Caco-2 (cell line): Measurements from ENCODE around the gene REX1BD. TPM values are rescaled to one million over a fixed set of nuclear protein-coding genes. Genes with fewer than 3 reads are reported as not detected.

ENCODE experiments used
- BruUV-seq: library from RNA; stranded (reverse); fragments of 400-500 nt; replicated peaks from 2 replicates; lab custom pipeline; 2021; lab: Mats Ljungman, UMichigan
- CTCF ChIA-PET: fragments of 300-600 bp; sonication (Branson Sonifier 250); formaldehyde crosslinking; loops from one replicate; lab custom pipeline; 2022; ENCODE audit warnings: antibody characterized with exemption; lab: Charles Lee
- POLR2A ChIA-PET: fragments of 300-600 bp; sonication (Branson Sonifier 250); formaldehyde crosslinking; loops from one replicate; lab custom pipeline; 2022; ENCODE audit warnings: antibody characterized with exemption; lab: Charles Lee
- DNase-seq, 2 experiments: peaks; one replicate each; pipeline versions ENCODE4 v3.0.0 to v3.0.0-alpha.2; 2020 to 2022
- H3K27me3 ChIP-seq: replicated peaks from 2 replicates; pipeline ENCODE4 v1.6.0; 2011; ENCODE audit warnings: low read length; ENCODE audit not compliant: control insufficient read depth, insufficient read depth
- H3K36me3 ChIP-seq: 2 replicates; pipeline ENCODE4 v1.5.1; 2011; ENCODE audit warnings: low read length; ENCODE audit not compliant: control insufficient read depth, insufficient read depth
- H3K4me1 ChIP-seq: fragments of 250-450 bp; sonication (Bioruptor Pico); 2 replicates; pipeline ENCODE4 v1.5.1; 2020; ENCODE audit warnings: mild to moderate bottlenecking
- H3K4me3 ChIP-seq: 2 replicates; pipeline ENCODE4 v1.5.1; 2011; ENCODE audit warnings: low read depth, mild to moderate bottlenecking, control low read depth, low read length
- H3K9me3 ChIP-seq: fragments of 250-450 bp; sonication (Bioruptor Pico); 2 replicates; pipeline ENCODE4 v1.5.1; 2020; ENCODE audit warnings: mild to moderate bottlenecking, moderate library complexity
- H3K27ac Mint-ChIP-seq: one replicate; pipeline ENCODE4 v1.8.0; 2022; ENCODE audit warnings: mixed read lengths; ENCODE audit not compliant: unreplicated experiment
- H3K27me3 Mint-ChIP-seq: one replicate; pipeline ENCODE4 v1.8.0; 2022; ENCODE audit warnings: mixed read lengths; ENCODE audit not compliant: insufficient read depth, unreplicated experiment
- H3K36me3 Mint-ChIP-seq: one replicate; pipeline ENCODE4 v1.8.0; 2022; ENCODE audit warnings: mild to moderate bottlenecking, mixed read lengths; ENCODE audit not compliant: insufficient read depth, unreplicated experiment
- H3K4me1 Mint-ChIP-seq: one replicate; pipeline ENCODE4 v1.8.0; 2022; ENCODE audit warnings: low read depth, mixed read lengths; ENCODE audit not compliant: unreplicated experiment
- H3K4me3 Mint-ChIP-seq: one replicate; pipeline ENCODE4 v1.8.0; 2022; ENCODE audit warnings: mild to moderate bottlenecking, moderate library complexity, mixed read lengths; ENCODE audit not compliant: unreplicated experiment
- H3K9me3 Mint-ChIP-seq: one replicate; pipeline ENCODE4 v1.8.0; 2022; ENCODE audit warnings: mixed read lengths; ENCODE audit not compliant: unreplicated experiment
- intact Hi-C: fragments of 100-400 bp; cut with micrococcal nuclease; formaldehyde crosslinking; loops from one replicate; pipeline ENCODE4 v1.10.0; 2022; ENCODE audit not compliant: unreplicated experiment
- total RNA-seq: library from RNA; stranded (reverse); gene quantifications from 2 replicates; pipeline ENCODE4 v1.2.3, GENCODE V29; 2022
- TF ChIP-seq, protein P1 (sequence below), 2 experiments: fragments of 200-600 bp in 1 of 2; IDR thresholded peaks; 1 replicate in 1 of 2; 2 replicates in 1 of 2; pipeline versions ENCODE4 v1.5.1 to v1.8.0; 2011 to 2022; ENCODE audit warnings: antibody characterized with exemption in 1 of 2, control low read depth in 1 of 2, inconsistent platforms in 1 of 2, low read depth in 1 of 2, low read length in 1 of 2, mild to moderate bottlenecking in 1 of 2, moderate library complexity in 1 of 2; ENCODE audit not compliant: insufficient read depth in 1 of 2, severe bottlenecking in 1 of 2, unreplicated experiment in 1 of 2

Gene REX1BD
- total RNA-seq, 1 experiment from 2014 or later: 48.3 TPM

GRCh38 chr19:18558604-18559003, 30.0 kb upstream of the REX1BD start:
- Mint-ChIP-seq H3K9me3 (no peaks in the 10 kb centered on the region), H3K4me3 (peak overlapping the region; percentile 70), H3K27ac (peak overlapping the region; percentile 60), H3K4me1 (no peaks in the 10 kb centered on the region), H3K36me3 (peaks cover 6% of the 10 kb centered on the region), H3K27me3 (no peaks in the 10 kb centered on the region)
- TF ChIP-seq, protein P1, sequence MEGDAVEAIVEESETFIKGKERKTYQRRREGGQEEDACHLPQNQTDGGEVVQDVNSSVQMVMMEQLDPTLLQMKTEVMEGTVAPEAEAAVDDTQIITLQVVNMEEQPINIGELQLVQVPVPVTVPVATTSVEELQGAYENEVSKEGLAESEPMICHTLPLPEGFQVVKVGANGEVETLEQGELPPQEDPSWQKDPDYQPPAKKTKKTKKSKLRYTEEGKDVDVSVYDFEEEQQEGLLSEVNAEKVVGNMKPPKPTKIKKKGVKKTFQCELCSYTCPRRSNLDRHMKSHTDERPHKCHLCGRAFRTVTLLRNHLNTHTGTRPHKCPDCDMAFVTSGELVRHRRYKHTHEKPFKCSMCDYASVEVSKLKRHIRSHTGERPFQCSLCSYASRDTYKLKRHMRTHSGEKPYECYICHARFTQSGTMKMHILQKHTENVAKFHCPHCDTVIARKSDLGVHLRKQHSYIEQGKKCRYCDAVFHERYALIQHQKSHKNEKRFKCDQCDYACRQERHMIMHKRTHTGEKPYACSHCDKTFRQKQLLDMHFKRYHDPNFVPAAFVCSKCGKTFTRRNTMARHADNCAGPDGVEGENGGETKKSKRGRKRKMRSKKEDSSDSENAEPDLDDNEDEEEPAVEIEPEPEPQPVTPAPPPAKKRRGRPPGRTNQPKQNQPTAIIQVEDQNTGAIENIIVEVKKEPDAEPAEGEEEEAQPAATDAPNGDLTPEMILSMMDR (IDR thresholded peaks at IDR 0.05; ENCODE audit: insufficient read depth in 1 of 2, low read depth in 1 of 2, low read length in 1 of 2, severe bottlenecking in 1 of 2, unreplicated experiment in 1 of 2): no peak
- intact Hi-C loops: loop anchor here (5.0 kb wide), 1 partner anchor 36 kb away; the partner anchor contains the start of gene ELL
- H3K9me3 ChIP-seq: no peaks in the 10 kb centered on the region
- ChIA-PET POLR2A (interaction anchor here (1.4 to 1.8 kb wide), 2 partner anchors 12 to 31 kb away, joined by 10 to 12 read pairs; partner anchors contain the start of gene UBA52), CTCF (interaction anchor here (1.6 to 1.7 kb wide), 2 partner anchors 39 to 70 kb away, joined by 9 to 12 read pairs; no protein-coding TSS in a partner anchor)
- H3K27me3 ChIP-seq: no peaks in the 10 kb centered on the region
- no peak for DNase-seq
- BruUV-seq: no TSS peak
- no peaks in the 10 kb centered on the region for H3K36me3 ChIP-seq
- H3K4me3 ChIP-seq: peak overlapping the region; percentile 98
- H3K4me1 ChIP-seq: no peaks in the 10 kb centered on the region

DNA sequence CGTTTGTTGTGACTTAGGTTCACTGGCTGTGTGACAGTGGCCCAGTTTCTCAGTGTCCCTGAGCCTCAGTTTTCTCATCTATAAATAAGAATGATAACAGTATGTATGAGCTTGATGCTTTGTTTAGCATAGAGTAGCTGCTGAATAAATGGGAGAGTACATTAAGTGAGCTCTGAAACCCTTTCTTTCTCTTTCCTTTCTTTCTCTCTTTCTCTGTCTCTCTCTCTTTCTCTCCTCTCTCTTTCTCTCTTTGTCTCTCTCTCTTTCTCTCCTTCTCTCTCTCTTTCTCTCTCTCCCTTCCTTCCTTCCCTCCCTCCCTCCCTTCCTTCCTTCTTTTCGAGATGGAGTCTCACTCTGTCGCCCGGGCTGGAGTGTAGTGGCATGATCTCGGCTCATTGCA, 28.9 kb upstream of the REX1BD start:
- Histone ChIP-seq H3K4me3 (no peak overlapping the region), H3K27me3 (no peaks in the 10 kb centered on the region), H3K9me3 (no peaks in the 10 kb centered on the region), H3K36me3 (peaks cover 2% of the 10 kb centered on the region; the same call in 1 of the 2 replicates), H3K4me1 (no peaks in the 10 kb centered on the region)
- no peak for DNase-seq
- BruUV-seq: no TSS peak
- H3K27me3 Mint-ChIP-seq: no peaks in the 10 kb centered on the region
- H3K9me3 Mint-ChIP-seq: no peaks in the 10 kb centered on the region
- no peak overlapping the region for H3K4me3 Mint-ChIP-seq
- H3K36me3 Mint-ChIP-seq: peaks cover 16% of the 10 kb centered on the region
- ChIA-PET POLR2A (no interaction called here), CTCF (no interaction called here)
- intact Hi-C loops: loop anchor here (5.0 kb wide), 1 partner anchor 37 kb away; the partner anchor contains the start of gene ELL
- no peaks in the 10 kb centered on the region for H3K4me1 Mint-ChIP-seq
- H3K27ac Mint-ChIP-seq: no peak overlapping the region
- TF ChIP-seq, protein P1 (IDR thresholded peaks at IDR 0.05; ENCODE audit: insufficient read depth in 1 of 2, low read depth in 1 of 2, low read length in 1 of 2, severe bottlenecking in 1 of 2, unreplicated experiment in 1 of 2): no peak

- intact Hi-C loops: no loop called here
- no TSS peak for BruUV-seq
- Histone ChIP-seq H3K4me1 (no peaks in the 10 kb centered on the region), H3K9me3 (no peaks in the 10 kb centered on the region), H3K36me3 (peaks cover 2% of the 10 kb centered on the region; the same call in 1 of the 2 replicates), H3K4me3 (no peak overlapping the region), H3K27me3 (no peaks in the 10 kb centered on the region)
- Mint-ChIP-seq H3K27me3 (no peaks in the 10 kb centered on the region), H3K27ac (no peak overlapping the region), H3K4me1 (no peaks in the 10 kb centered on the region), H3K9me3 (no peaks in the 10 kb centered on the region), H3K36me3 (peaks cover 37% of the 10 kb centered on the region), H3K4me3 (no peak overlapping the region)
- POLR2A ChIA-PET: no interaction called here
- CTCF ChIA-PET: no interaction called here
- DNase-seq: no peak
- TF ChIP-seq, protein P1 (IDR thresholded peaks at IDR 0.05; ENCODE audit: insufficient read depth in 1 of 2, low read depth in 1 of 2, low read length in 1 of 2, severe bottlenecking in 1 of 2, unreplicated experiment in 1 of 2): no peak
Observed at GRCh38 chr19:18562086-18562485, 26.5 kb upstream of the REX1BD start.
